ENCODE measurements around the gene APEH.
A peak's percentile ranks its signal among the peaks of the same experiment; 100 is the strongest.

The APEH gene

DNA sequence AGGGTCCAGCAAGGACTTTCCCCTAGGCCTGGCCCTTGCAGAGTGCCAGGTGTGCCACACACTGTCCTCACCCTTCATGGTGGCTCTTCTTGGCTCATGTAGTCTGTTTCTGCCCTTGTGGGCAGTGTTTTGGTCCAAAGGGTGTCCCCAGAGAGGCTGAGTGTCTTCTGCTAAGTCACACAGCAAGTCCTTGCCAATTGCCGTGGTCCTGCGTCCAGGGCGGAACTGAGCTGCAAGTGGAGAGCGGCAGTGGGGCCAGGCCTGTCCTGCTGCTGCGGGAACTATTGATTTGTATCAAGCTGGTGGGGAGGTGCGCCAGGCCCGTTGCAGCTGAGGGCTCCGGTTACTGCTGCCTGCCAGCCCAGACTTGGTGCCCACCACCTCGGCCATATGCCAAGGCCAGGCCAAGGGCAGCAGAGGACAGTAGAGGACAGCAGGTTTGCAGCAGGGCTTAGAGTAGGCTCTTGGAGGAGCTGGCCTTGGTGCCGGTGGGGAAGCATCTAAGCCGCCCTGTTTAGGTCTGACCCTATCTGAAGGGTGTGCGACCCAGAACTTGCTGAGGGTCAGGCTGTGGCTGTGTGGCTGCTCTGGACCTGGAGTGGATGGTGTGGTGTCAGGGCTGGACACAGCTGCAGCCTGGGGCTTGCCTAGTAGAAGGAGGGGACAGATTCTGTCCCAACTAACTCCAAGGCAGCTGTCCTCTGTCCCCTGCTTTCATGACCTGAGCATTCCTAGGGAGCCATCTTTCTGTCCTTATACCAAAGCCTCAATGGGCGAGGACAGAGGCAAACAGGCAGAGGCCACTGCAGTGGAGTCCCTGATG is 40.8 kb downstream of the APEH start:
- no peak for DNase-seq (ENCODE audit: low spot score)

DNA sequence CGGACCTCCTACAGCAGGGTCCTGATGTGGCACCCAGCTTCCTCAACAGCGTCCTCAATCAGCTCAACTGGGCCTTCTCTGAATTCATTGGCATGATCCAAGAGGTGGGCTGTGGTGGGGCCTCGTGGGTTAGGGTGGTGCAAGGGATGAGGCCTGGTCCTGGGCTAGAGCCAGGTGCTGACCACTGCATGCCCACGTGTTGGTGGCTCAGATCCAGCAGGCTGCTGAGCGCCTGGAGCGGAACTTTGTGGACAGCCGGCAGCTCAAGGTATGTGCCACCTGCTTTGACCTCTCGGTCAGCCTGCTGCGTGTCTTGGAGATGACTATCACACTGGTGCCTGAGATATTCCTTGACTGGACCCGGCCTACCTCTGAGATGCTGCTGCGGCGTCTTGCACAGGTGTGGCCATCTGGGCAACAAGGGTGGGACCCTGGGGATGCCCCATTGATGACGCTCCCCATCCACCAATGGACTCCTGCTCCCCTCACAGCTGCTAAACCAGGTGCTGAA is 41.5 kb downstream of the APEH start:
- no peak for DNase-seq (ENCODE audit: low spot score)

DNA sequence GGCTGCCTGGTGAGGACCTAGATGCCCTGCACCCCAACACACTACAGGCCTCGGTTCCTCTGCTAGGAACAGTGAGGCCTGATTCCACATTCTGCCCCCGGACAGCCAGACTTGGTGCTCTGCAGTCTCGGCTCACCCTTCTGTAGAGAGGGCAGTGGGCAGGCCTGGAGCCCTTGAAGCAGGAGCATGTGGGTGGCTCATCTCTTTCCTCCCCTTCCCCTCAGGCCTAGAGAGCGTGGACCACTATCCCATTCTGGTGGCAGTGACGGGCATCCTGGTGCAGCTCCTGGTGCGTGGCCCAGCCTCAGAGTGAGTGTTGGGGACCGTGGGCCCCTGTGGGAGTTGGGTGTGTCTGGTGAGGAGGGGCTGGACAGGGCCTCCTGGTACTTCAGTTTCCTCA is 42.0 kb downstream of the APEH start:
- DNase-seq (ENCODE audit: low spot score), result no peak

DNA sequence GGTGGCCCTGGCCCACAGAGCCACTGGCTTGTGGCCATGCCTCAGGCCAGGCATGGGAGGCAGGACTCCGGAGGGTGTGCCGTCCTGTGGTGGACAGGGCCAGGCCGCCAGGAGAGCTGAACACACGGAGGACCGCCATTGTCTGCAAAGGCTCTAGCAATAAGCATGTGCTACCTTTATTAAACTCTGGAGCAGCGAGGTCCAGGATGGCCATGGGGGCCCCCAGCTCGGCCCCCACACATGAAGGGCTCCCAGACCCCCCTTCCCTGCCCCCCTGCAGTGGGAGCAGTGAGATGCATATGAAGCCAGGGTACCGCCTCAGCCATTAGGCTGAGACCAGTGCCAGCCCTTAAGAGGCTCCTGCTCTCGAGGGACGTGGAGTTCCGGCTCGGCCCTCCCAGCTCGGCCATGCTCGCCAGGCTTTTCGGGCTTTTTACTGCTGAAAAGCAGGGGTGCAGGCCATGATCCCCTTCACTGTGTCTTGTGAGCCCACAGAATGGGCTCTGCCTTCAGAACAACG is 42.6 kb downstream of the APEH start:
- no peak for DNase-seq (ENCODE audit: low spot score)

DNA sequence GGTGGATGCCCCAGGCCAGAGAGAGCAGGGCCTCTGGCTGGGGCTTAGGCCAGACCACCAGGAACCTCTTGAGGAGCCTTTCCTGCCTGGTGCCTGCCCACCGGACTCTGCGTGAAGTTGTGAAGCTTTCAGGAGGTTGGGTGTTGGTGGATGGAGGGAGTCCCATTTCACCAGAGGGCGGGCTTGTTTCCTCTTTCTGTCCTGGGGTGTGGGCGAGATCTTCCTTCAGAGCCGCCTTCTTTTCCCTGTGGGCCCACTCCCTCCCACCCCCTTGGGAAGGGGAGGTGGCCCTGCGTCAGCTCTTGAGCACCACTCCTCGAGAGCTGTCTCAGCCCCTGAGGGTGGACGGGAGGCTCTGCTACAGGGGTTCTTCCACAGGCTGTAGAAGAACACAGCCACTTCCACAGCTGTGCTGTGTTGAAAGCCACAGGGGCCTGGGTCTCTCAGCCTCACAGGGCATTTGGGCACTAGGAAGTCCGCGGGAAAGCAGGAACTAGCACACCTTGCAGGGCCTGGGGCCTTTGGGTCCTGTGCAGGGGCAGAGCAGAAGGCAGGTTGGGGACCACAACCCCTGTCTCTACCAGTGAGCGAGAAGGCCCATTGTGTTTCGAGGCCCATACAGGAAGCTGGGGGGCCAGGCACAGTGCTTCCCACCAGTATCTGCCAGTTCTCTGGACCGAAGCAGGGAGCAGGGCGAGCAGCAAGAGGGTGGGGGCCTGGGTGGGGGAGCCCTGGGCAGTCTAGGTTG is 43.2 kb downstream of the APEH start:
- no peak for DNase-seq (ENCODE audit: low spot score)

DNA sequence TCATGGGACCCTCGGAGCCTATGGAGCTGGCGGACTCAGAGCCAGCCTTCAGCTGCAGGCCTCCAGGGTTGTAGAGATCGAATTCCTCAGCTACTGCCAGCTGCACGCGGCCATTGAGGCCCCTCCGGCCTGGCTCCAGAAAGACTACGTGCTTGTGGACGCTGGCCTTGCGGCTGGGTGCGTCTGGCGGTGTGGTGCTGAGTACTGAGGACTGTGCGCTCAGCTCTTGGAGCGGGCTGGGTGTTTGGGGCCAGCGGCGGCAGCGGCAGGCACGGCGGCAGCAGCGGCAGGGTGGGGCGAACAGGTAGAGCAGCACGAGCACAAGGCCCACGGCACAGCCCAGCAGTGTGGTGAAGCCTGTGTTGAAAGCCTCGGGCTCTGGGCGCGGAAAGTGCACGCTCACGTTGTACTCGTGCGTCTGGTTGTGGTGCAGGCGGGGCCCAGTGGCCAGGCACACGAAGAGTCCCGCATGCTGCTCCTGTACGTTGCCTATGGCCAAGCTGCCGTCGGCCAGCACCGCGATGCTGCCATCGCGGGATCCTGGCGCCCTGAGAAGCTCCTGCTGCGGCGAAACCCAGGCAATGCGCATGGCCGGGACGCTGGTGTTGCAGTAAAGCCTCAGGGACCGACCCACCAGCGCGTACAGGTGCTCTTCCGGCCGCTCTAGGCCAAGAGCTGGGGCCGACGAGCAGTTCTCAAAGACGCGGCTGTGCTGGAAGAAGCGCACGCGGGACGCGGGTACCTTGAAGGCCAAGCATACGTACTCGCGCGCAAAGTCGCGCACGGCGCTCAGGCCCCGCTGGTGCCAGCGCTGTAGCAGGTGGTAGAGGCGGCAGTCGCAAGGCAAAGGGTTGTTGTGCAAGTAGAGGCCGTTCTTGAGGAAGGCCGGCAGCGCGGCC is 44.1 kb downstream of the APEH start:
- DNase-seq (ENCODE audit: low spot score), result no peak

DNA sequence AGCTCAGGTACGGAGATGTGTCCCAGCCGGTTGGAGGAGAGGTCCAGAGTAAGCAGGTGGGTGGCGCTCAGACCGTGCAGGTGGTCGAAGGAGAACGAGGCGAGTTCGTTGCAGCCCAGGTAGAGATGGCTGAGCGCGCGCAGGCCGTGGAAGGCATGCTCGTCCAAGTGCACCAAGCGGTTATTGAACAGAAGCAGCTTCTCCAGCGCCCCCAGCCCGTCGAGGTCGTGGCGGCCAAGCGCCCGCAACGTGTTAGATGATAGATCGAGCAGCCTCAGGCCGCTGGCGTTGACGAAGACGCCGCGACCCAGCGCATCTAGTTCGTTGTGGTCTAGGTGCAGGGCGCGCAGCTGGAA is 44.7 kb downstream of the APEH start:
- DNase-seq (ENCODE audit: low spot score), result no peak

DNA sequence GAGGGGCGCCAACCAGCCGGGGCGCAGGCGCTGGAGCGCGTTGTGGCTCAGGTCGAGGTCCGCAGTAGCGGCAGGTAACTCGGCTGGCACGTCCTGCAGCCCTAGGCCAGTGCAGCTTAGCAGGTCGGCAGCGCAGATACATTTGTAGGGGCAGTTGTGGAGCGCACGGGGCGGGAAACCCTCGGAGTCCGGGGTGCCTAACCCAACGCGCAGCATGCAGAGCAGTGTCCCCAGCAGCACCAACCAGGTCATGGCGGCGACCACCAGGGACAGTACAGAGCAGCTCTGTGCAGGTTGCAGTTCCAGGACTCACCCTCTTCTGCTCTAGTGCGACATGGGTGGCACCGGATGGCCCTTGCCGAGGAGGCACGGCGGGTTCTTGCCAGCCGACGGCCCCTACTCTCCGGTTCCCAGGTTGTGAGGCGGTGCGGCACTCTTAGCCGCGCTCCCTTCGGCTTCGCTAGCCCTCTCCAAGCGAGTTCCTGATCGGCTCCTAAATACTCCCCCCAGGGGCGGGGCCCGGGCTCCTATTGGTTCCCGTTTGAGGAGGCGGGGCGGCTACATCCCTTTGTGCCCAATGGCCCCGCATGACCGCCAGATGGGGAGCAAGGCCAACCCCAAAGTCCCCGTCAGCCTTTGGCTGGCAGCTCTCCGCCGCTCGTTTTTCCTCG is 45.2 kb downstream of the APEH start, which contains the start of gene AMIGO3:
Gene AMIGO3, minus strand, starts transcription at position 471 of the 671 bp plus-strand sequence. Its CDS starts 219 bp downstream, at position 252.
- peak; percentile 87 for DNase-seq (ENCODE audit: low spot score)

DNA sequence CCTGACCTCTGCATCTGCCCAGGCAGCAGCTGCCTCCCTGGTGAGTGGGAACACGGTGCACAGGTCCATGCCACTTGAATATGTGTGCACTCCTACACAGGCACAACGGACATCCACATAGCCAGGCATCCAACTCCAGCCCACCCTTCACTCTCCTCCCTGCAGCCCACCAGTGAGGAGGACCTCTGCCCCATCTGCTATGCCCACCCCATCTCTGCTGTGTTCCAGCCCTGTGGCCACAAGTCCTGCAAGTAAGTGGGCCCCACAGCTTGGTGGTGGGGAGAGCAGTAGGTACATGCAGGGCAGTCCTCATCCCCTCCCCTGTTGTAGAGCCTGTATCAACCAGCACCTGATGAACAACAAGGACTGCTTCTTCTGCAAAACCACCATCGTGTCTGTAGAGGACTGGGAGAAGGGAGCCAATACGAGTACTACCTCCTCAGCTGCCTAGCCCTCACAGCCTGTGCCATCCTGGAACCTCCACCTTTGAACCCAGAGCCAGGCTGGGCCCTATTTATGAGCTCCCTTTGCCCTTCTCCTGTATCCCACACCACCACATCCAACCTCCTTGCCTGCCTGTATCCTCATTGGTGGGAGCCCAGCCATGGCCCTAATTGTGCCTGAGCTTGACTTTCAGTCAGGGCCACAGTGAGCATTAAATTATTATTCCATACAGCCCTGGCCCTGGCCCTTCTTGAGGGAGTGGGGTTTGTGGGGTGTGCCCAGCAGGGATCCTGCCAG is 46.9 kb downstream of the APEH start:
- no peak for DNase-seq (ENCODE audit: low spot score)

DNA sequence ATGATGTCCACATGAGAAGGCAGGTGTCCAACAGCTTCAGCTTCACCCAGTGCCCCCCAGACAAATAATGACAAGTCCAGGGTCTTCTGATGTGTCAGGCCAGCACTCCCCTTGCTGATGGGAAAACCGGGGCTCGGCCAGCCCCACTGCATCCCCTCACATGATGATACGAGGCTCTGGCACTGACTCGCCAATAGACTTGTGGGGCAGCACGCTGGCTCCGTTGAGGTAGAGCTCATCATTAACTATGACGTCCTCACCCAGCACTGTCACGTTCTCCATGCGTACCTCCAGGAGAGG is 47.4 kb downstream of the APEH start:
- no peak for DNase-seq (ENCODE audit: low spot score)

DNA sequence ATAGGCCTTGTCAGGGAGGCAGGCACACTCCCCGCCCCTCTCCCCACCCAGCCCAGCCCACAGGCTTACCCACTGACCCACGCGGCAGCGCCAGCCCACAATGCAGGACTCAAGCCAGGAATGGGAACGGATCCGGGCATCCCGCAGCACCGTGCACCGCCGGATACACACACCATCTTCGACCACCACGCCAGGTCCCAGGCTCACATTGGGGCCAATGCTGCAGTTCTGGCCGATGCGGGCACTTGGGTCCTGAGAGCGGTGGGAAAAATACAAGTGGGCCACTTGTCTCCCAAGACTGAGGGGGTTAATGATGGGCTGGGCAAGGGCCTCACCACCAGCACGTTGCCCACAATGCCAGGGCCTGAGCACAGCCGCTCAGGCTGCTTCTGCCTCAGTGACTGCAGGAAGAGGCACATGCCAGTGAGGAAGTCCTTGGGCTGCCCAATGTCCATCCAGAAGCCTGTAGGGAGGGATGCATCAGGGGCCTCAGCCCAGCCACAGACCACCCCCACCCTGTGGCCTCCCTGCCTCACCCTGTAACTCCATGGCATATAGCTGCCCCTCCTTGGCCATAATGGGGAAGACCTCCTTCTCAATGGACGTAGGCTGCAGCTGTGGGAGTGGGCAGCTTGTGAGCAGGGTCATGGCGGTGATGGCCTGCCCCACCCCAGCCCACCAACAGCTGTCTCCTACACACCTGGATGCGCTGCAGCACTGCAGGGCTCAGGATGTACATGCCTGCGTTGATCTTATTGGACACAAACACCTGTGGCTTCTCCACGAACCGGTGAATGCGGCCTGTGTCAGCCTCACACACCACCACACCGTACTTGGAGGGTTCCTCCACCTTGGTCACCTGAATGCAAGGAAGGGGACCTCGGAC is 48.0 kb downstream of the APEH start:
- DNase-seq (ENCODE audit: low spot score), result no peak

DNA sequence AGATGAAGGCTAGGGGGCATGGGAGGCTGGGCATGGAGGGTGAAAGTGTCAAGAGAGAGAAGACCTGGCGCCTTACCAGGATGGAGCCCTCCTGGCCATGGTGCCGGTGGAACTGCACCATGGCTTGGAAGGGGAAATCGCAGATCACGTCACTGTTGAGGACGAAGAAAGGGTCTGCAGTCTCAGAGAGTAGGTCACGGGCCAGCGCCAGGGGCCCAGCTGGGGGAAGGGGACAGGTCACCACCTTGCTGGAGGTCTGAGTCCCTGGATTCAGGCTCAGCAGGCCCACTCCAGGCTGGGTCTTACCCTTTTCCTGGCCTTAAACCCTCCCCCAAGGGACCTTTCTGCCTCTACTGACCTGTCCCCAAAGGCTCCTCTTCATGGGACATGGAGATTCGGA is 48.7 kb downstream of the APEH start:
- DNase-seq (ENCODE audit: low spot score), result no peak

DNA sequence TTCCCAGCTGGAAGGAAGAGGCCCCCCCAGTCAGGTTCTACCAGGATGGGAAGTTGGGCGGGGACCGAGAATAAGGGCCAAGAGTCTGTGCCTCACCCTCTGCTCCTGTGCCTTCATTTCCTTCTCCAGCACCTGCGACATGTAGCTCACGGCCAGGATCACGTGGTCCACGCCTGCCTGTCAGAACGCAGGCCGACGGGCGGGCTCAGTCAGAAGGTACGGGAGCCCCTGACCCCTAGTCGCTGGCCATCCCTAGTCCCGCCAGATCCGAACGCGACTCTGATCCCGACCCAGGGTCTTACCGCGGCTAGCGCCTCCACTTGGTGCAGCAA is 49.1 kb downstream of the APEH start:
- peak; percentile 46 for DNase-seq (ENCODE audit: low spot score)

DNA sequence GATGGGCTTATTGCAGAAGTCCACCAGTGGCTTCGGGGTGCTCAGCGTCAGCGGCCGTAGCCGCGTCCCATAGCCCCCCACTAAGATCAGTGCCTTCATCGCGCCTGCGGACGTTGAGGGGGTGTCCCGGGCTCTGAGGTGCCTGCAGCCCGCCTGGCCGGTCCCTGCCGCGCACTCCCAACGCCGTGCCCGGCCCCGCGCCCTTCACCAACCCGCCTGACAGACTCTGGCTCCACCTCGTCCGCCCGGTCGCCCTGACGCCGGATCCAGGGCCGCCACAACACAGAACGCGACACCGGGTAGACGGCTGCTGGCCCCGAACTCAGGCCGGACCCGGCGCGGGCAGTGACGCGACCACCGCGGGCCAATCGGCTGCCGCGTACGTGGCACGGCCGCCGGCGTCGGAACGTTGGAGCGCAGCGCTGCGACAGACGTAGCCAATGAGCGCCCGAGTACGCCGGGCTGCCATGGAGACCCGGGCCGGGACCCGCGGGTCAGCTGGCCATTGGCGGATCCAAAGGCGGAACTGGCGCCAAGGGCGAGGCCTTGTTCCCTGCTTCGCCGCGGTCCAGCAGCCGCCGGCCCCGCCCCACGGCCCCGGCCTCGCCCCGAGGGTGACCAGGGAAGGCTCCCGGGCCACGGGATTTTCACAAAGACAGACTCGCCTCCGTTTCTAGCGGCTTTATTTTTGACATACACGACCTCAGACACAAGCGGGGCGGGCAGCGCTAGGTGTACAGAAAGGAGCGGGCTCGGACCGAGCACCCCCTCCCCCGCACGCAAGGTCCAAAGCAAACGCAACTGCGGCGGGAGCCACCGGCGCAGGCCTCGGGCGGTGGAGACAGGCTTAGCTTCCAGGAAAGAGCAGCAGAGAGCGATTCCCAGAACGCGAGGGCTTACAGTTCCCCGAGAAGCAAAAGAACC is 49.7 kb downstream of the APEH start, which contains the start of gene GMPPB:
Gene GMPPB, minus strand, starts transcription at position 324 of the 924 bp plus-strand sequence. Its CDS starts 225 bp downstream, at position 99.
- DNase-seq (ENCODE audit: low spot score), result peak; percentile 90

DNA sequence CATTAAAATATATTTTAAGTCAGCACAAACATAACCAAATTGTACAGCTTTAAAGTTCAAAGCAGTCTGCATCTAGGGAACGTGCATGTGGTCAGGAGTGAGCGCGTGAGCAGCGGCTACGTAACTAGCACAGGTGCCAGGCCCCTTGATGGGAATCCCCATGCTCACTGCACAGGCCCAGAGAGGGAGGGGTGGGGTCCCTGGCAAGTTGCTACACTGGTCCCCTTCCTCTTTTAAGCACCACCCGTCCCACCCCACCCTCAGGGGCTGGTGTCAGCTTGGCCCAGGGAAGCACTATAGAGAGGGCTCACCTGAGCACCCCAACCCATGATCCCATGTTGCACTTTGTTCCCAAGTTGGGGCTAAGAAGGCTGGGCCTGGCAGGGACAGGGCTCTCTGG is 50.4 kb downstream of the APEH start:
- no peak for DNase-seq (ENCODE audit: low spot score)

DNA sequence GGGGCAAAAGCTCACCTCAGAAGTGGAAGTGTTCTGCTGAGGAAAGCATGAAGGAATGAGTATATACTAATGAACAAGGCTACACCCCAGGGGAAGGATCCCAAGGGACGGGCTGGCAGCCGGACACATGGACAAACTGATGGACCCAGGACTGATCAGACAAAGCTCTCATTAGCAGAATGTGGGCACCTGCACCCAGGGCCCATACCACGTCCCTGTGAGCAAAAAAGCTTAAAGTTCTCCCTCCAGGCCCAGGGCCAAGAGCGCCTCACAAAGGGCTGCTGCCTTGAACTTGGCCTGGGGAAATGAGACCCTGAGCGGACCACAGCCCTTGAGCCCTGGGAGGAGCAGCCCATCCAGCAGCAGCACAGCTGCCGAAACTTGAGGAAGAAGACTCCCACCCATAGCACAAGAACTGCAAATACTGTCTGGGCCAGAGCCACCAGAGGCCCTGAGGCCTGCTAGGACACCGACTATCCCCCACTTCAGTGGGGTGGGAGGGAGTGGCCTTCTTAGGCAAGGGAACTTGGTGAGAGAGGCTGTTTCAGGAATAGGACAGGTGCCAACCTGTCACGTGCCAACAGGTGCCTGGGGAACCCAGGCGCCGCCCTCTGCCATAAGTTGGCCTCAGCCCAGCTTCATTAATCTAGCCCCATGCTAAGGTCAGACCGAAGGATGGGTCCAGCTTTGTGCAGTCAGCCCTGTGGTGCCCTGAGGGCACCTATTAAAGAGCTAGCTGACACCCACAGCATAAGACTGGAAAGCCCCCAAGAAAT is 51.9 kb downstream of the APEH start:
- no peak for DNase-seq (ENCODE audit: low spot score)

DNA sequence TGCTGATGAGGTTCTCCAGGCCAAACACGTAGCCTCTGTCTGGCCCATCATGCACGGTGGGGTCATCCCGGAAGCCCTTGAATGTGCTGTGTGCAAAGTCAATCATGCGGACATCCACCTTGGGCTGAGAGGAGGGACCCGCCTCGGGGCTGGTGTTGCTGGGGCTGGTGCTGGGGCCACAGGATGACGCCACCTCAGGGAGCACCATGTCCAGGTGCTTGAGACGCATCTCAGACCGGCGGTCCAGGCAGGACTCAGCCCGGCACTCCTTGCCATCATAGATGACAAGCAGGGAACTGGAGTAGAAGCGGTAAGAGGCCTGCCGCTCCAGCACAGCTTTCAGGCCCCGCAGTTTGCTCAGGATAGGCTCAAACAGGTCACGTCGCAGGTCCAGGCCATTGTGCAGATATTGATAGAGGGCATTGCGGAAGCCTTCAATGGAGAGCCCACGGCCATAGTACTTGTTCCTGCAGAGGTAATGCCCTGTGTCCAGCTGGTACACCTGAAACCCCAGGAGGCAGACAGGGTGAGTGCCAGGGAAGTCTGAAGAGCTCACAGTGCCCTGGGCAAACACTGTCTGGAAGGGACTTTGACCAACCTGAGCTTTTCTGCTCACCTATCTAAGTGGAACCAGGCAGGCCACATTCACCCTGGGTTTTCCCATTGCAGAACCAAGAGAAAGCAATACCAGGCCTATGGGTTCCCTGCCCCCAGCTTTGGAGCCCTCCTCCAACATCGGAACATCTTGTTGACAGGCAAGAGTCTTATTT is 53.2 kb downstream of the APEH start:
- DNase-seq (ENCODE audit: low spot score), result no peak

All from CD4-positive, alpha-beta T cell treated with Interleukin-15 for 4 hours (primary cell).